HepG2 (cell line): ENCODE data around the gene DDX1. TPM values are rescaled to one million over a fixed set of nuclear protein-coding genes. Genes with fewer than 3 reads are reported as not detected.
A peak's percentile ranks its signal among the peaks of the same experiment; 100 is the strongest.

Experiments
- ATAC-seq: fragments of 200-7000 bp; cut with Tn5 transposase; 3 replicates; pipeline ENCODE4 v1.9.1; 2020; ENCODE audit warnings: mild to moderate bottlenecking, moderate library complexity
- BruUV-seq: library from RNA; stranded (reverse); fragments of 400-500 nt; replicated peaks from 2 replicates; lab custom pipeline; 2021; lab: Mats Ljungman, UMichigan
- CTCF ChIA-PET: fragments of 300-600 bp; formaldehyde crosslinking; extraction: SDS; loops from one replicate; lab custom pipeline; 2021; ENCODE audit warnings: low total read pairs, inconsistent platforms, low intra/inter-chr PET ratio; lab: Yijun Ruan, JAX
- POLR2A ChIA-PET: fragments of 350-600 bp; sonication (Branson Sonifier 250); formaldehyde crosslinking; loops from one replicate; lab custom pipeline; 2020; ENCODE audit warnings: antibody characterized with exemption, inconsistent platforms; lab: Yijun Ruan, JAX
- DNase-seq: peaks from one replicate; pipeline ENCODE4 v3.0.0-alpha.2; 2015; ENCODE audit warnings: low spot score
- FAIRE-seq: peaks from 3 replicates; lab custom pipeline; 2011; peaks lifted over from hg19 to GRCh38; lab: Jason Lieb, UNC
- H2AFZ ChIP-seq: one replicate; pipeline ENCODE4 v1.6.1; 2011; ENCODE audit warnings: low read length, inconsistent platforms
- H3K27ac ChIP-seq: fragments of 300-600 bp; 3 replicates; pipeline ENCODE4 v1.8.0; 2011; ENCODE audit warnings: mixed run types, mild to moderate bottlenecking, mixed read lengths, low read length, inconsistent platforms; ENCODE audit not compliant: insufficient read depth; ENCODE audit errors: extremely low read length
- H3K27me3 ChIP-seq, 2 experiments: fragments of 200-600 bp in 1 of 2; 2 replicates in 1 of 2; 3 replicates in 1 of 2; pipeline versions ENCODE4 v1.6.0 to v1.8.0; 2011; ENCODE audit warnings: low read length in 2 of 2, mild to moderate bottlenecking in 2 of 2, moderate library complexity in 2 of 2, inconsistent platforms in 1 of 2; ENCODE audit not compliant: insufficient read depth in 2 of 2, control insufficient read depth in 1 of 2
- H3K36me3 ChIP-seq, 2 experiments: fragments of 200-600 bp in 1 of 2; replicated peaks in 1 of 2; 2 replicates in 1 of 2; 3 replicates in 1 of 2; pipeline versions ENCODE4 v1.5.1 to v1.8.0; 2011; ENCODE audit warnings: low read length in 2 of 2, inconsistent platforms in 1 of 2; ENCODE audit not compliant: insufficient read depth in 2 of 2, control insufficient read depth in 1 of 2
- H3K4me1 ChIP-seq: 2 replicates; pipeline ENCODE4 v1.5.1; 2012; ENCODE audit warnings: low read length, inconsistent platforms; ENCODE audit not compliant: insufficient read depth
- H3K4me2 ChIP-seq: 2 replicates; pipeline ENCODE4 v1.6.0; 2011; ENCODE audit warnings: low read depth, low read length, inconsistent platforms
- H3K4me3 ChIP-seq, 3 experiments: fragments of 200-600 bp in 1 of 3; sonication (generic), shearing (Covaris generic) in 1 of 3; replicated peaks in 1 of 3; 2 replicates each; pipeline ENCODE4 v1.5.1; 2011 to 2016; ENCODE audit warnings: low read length in 3 of 3, inconsistent platforms in 2 of 3, low read depth in 2 of 3, mild to moderate bottlenecking in 2 of 3, control low read depth in 1 of 3, mixed read lengths in 1 of 3; ENCODE audit not compliant: insufficient read depth in 1 of 3
- H3K79me2 ChIP-seq: one replicate; pipeline ENCODE4 v1.6.1; 2011; ENCODE audit warnings: low read length, inconsistent platforms; ENCODE audit not compliant: insufficient read depth
- H3K9ac ChIP-seq: 2 replicates; pipeline ENCODE4 v1.6.0; 2011; ENCODE audit warnings: mild to moderate bottlenecking, low read depth, low read length, inconsistent platforms; ENCODE audit not compliant: insufficient read depth
- H3K9me3 ChIP-seq: 2 replicates; pipeline ENCODE4 v1.5.1; 2012; ENCODE audit warnings: mild to moderate bottlenecking, low read length
- H4K20me1 ChIP-seq: 2 replicates; pipeline ENCODE4 v1.6.0; 2011; ENCODE audit warnings: inconsistent platforms, mild to moderate bottlenecking, low read length, moderate library complexity; ENCODE audit not compliant: insufficient read depth
- FOSL2 ChIP-seq: sonication (generic); formaldehyde crosslinking; IDR thresholded peaks from 2 replicates; pipeline ENCODE4 v1.4.0; 2020; ENCODE audit warnings: missing genetic modification reagents
- HOXA5 ChIP-seq: sonication (generic); formaldehyde crosslinking; IDR thresholded peaks from 2 replicates; pipeline ENCODE4 v1.4.0; 2020; ENCODE audit warnings: missing genetic modification reagents
- ISL2 ChIP-seq: sonication (generic); formaldehyde crosslinking; IDR thresholded peaks from 2 replicates; pipeline ENCODE4 v1.5.0; 2020; ENCODE audit warnings: missing genetic modification reagents
- PBX2 ChIP-seq: IDR thresholded peaks from 2 replicates; pipeline ENCODE4 v1.6.1; 2016; ENCODE audit warnings: control low read depth
- POLR2AphosphoS2 ChIP-seq: IDR thresholded peaks from 2 replicates; pipeline ENCODE4 v1.6.1; 2011; ENCODE audit warnings: low read depth, low read length, improper control_type of control experiment
- POLR2G ChIP-seq: fragments of 200-400 bp; formaldehyde crosslinking; IDR thresholded peaks from 2 replicates; pipeline ENCODE4 v1.6.1; 2018; ENCODE audit warnings: mild to moderate bottlenecking, low read depth, low read length, moderate library complexity
- REPIN1 ChIP-seq: sonication (generic); formaldehyde crosslinking; IDR thresholded peaks from 2 replicates; pipeline ENCODE4 v1.8.0; 2022; ENCODE audit warnings: missing genetic modification reagents, low read depth, mild to moderate bottlenecking, borderline replicate concordance
- RXRA ChIP-seq: sonication (generic); formaldehyde crosslinking; IDR thresholded peaks from 2 replicates; pipeline ENCODE4 v1.5.1; 2020; ENCODE audit warnings: missing genetic modification reagents
- STAG1 ChIP-seq: sonication (generic); formaldehyde crosslinking; IDR thresholded peaks from 2 replicates; pipeline ENCODE4 v1.4.0; 2020; ENCODE audit warnings: missing genetic modification reagents
- ZNF816 ChIP-seq: sonication (generic); formaldehyde crosslinking; IDR thresholded peaks from 2 replicates; pipeline ENCODE4 v1.8.0; 2022; ENCODE audit warnings: missing genetic modification reagents, mild to moderate bottlenecking, borderline replicate concordance
- in situ Hi-C: cut with HindIII; loops from 2 replicates; pipeline ENCODE4 v1.10.0; 2017; ENCODE audit warnings: low pct_unique_long_range_greater_than_20kb; ENCODE audit not compliant: extremely low pct_ligation_motif_present
- intact Hi-C: fragments of 100-400 bp; cut with micrococcal nuclease; formaldehyde crosslinking; loops from one replicate; pipeline ENCODE4 v1.10.0; 2022; ENCODE audit not compliant: unreplicated experiment
- polyA plus RNA-seq, 8 experiments: library from polyadenylated mRNA; depleted of rRNA in 3 of 8; stranded (reverse) in 7 of 8; unstranded in 1 of 8; fragments of >200 nt; fragmentation: Illumina TruSeq in 4 of 8; extraction: Trizol in 4 of 8; gene quantifications; 2 replicates each; pipeline versions ENCODE4 v1.2.1 to v1.2.3, GENCODE V29; 2011 to 2016; ENCODE audit warnings: low read depth in 4 of 8, missing spikeins in 1 of 8, mixed read lengths in 1 of 8; ENCODE audit not compliant: insufficient read depth in 1 of 8
- total RNA-seq, 5 experiments: library from RNA; depleted of rRNA; stranded (reverse); fragments of >200 nt; fragmentation: Illumina TruSeq; extraction: Trizol; gene quantifications; 2 replicates each; pipeline ENCODE4 v1.2.3, GENCODE V29; 2016; ENCODE audit warnings: low read depth in 1 of 5

DDX1 gene
- total and polyA plus RNA-seq, 2 of the 13 experiments (the other 11 are each of a cell fraction or from before 2014, with no cell fraction given), result 81.6 to 130 TPM

- TF ChIP-seq ISL2 (CRISPR knock-in tag) (0 out of 2 replicates have a peak, but pooled peaks have one; percentile 37), POLR2G (peak; percentile 50; the same call in 1 of the 2 replicates), RXRA (no peak), FOSL2 (CRISPR knock-in tag) (peak; percentile 27; the same call in 1 of the 2 replicates), ZNF816 (CRISPR knock-in tag) (no peak), HOXA5 (CRISPR knock-in tag) (0 out of 2 replicates have a peak, but pooled peaks have one; percentile 36), REPIN1 (0 out of 2 replicates have a peak, but pooled peaks have one; percentile 35), STAG1 (CRISPR knock-in tag) (peak; percentile 96), POLR2AphosphoS2 (0 out of 2 replicates have a peak, but pooled peaks have one; percentile 47)
Measured at GRCh38 chr2:15636972-15637785, 45.5 kb downstream of the DDX1 start (continued).

GRCh38 chr2:15638720-15639119 is 47.1 kb downstream of the DDX1 start:
- in situ Hi-C loops, result loop anchor here (10.0 to 25.0 kb wide), 2 partner anchors 99 to 866 kb away; no protein-coding TSS in a partner anchor
- Histone ChIP-seq H4K20me1 (no peaks in the 10 kb centered on the region), H3K79me2 (no peaks in the 10 kb centered on the region), H3K36me3 (peaks cover 0 to 11% of the 10 kb centered on the region in 2 experiments), H3K27ac (no peak overlapping the region), H3K9me3 (peaks cover 14% of the 10 kb centered on the region), H3K4me3 (no peak overlapping the region), H3K4me1 (peaks cover 47% of the 10 kb centered on the region), H3K4me2 (no peak overlapping the region), H2AFZ (no peak overlapping the region), H3K27me3 (no peaks in the 10 kb centered on the region), H3K9ac (no peak overlapping the region)
- no TSS peak for BruUV-seq
- DNase-seq (no peak), FAIRE-seq (no peak), ATAC-seq (no peak)
- POLR2A ChIA-PET, result no interaction called here
- CTCF ChIA-PET, result interaction anchor here (1.8 to 2.5 kb wide), 2 partner anchors 109 to 111 kb away, joined by 3 to 34 read pairs; no protein-coding TSS in a partner anchor
- intact Hi-C loops, result loop anchor here (5.0 kb wide), 1 partner anchor 869 kb away; no protein-coding TSS in a partner anchor
- TF ChIP-seq PBX2 (CRISPR knock-in tag), result no peak
